ENCODE results near the gene SLC9A1.

DNA sequence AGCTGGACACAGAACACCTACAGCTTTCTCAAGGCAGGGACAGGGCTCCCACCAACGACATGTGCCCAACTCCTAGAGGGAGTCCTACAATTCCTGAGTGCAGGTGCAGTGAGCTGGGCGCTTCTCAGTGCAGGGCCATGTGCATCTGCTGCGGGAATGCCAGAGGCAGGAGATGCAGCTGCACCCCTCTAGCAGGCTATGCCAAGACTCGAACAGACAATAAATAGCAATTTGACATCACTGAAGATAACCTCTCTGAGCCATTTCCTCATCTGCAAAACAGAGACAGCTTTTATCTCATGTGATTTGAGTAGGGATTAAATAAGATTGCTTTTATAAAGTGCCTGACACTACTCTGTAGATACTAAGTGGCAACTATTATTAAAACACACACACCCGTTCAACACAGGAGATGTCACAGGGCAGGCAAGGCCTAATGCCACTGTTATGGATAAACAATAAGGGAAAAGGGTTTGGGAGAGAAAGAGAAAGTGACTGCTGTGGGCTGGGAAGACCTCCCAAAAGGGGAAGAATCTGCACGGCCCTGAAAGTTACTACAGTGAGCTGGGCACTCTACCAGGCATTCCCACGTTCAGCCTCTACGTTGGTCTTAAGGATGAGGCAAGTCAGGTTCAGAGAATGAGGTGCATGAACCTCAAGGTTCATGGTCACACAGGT is 5.7 kb downstream of the SLC9A1 start:
- TF ChIP-seq, protein P1, sequence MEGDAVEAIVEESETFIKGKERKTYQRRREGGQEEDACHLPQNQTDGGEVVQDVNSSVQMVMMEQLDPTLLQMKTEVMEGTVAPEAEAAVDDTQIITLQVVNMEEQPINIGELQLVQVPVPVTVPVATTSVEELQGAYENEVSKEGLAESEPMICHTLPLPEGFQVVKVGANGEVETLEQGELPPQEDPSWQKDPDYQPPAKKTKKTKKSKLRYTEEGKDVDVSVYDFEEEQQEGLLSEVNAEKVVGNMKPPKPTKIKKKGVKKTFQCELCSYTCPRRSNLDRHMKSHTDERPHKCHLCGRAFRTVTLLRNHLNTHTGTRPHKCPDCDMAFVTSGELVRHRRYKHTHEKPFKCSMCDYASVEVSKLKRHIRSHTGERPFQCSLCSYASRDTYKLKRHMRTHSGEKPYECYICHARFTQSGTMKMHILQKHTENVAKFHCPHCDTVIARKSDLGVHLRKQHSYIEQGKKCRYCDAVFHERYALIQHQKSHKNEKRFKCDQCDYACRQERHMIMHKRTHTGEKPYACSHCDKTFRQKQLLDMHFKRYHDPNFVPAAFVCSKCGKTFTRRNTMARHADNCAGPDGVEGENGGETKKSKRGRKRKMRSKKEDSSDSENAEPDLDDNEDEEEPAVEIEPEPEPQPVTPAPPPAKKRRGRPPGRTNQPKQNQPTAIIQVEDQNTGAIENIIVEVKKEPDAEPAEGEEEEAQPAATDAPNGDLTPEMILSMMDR (IDR thresholded peaks at IDR 0.05): no peak
- TF ChIP-seq EZH2 (IDR thresholded peaks at IDR 0.05): no peak
- no peak for TF ChIP-seq EZH2phosphoT487 (IDR thresholded peaks at IDR 0.05)

All from neural progenitor cell (in vitro differentiated cells).